HG03439 (cell line): ENCODE data around the gene DDX6.
A peak's percentile ranks its signal among the peaks of the same experiment; 100 is the strongest.
"Not testable (repeated sequence)": the region's sequence is repeated elsewhere in the genome, so short reads cannot be mapped to it uniquely, and the experiment has no call there.

Experiments
- ATAC-seq: cut with Tn5 transposase; IDR thresholded peaks from one replicate; pipeline ENCODE4 v1.9.1; 2021; ENCODE audit warnings: mild to moderate bottlenecking, moderate library complexity; ENCODE audit not compliant: unreplicated experiment

DDX6 gene

DNA sequence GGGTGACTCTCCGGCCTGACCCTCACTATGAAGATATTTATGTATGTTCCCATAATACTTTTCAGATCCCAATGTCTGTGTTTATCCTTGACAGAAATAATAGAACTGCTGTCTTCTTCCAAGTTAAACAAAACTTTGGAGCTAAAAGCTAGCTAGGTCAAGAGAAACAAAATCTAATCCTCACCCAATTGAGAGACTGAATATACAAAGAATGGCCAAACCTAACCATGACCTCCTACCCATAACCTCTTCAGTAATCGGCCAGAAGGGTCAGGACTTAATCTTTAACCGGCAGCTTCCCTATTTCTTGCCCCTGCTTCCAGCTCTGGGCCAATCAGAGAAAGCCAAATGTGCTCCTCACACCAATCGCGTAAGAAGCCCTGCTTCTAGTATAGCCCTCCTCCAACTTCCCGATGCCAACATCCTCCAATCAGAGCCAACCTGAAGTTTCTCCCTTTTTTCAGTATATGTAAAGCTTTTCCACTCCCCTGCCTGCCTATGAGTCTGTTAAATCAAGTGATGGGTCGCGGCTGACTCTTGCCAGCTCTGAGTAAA is 1.7 kb upstream of the DDX6 start:
- peak; percentile 49 for ATAC-seq

DNA sequence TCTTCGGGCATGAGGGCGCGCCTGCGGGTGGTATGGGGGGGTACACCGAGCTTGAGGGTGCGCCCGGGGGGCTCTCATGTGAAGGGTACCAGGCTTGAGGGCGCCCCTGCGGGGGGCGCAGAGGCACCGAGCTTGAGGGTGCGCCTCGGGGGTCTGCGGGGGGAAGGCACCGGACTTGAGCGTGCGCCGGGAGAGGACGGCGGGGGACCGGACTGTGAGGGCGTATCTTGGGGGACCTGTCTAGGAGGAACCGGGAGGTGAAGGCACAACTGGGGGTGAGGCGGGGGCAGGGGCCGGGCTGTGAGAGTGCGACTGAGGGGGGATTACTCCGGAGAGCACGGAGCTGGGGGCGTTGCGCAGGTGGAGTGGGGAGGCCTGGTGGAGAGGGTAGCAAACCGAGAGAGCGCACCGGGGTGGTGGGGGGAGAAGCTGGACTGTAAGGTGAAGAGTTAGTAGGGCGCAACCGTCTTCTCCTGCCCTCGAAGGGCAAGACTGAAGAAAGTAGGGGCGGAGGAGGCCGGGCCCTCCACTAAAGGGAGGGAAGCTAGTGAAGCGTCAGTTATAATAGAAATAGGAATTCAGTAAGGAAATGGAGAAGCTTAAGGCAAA is 1.1 kb upstream of the DDX6 start:
- no peak for ATAC-seq

DNA sequence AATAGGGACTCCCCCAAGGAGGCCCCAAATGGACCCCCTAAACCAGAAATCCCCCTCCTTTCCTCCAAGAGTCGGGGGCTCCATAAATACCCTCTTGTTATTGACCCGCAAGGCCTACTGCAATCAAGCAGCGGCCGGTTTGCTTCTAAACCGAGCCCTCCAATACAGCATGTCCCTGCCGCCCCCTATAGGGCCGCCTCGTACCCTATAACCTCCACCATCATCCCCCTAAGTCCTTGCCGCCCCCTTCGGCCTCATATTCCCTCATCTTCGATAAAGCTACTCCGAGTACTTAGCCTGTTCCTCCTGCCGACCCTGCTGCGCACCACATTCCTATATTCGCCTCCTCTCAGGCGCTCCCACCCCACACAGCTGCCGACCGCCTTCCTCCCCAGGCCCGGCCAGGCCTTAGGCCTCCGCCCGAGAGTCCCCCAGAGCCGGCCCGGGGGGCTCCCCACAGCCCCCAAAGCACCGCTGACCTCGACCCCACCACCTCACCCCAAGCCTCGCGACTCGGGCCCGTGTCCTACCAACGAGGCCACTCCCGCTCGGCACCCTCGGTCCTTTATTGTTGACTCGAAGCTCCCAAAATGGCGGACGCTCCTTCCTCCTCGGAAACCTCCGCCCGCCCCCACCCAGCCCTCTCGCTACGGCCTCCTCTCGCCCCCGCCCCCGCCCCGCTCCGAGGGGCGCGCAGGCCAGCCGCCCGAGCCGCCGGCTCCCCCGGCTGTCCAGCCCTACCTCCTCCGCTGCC is 430 bp downstream of the DDX6 start:
- ATAC-seq: peak; percentile 23

DNA sequence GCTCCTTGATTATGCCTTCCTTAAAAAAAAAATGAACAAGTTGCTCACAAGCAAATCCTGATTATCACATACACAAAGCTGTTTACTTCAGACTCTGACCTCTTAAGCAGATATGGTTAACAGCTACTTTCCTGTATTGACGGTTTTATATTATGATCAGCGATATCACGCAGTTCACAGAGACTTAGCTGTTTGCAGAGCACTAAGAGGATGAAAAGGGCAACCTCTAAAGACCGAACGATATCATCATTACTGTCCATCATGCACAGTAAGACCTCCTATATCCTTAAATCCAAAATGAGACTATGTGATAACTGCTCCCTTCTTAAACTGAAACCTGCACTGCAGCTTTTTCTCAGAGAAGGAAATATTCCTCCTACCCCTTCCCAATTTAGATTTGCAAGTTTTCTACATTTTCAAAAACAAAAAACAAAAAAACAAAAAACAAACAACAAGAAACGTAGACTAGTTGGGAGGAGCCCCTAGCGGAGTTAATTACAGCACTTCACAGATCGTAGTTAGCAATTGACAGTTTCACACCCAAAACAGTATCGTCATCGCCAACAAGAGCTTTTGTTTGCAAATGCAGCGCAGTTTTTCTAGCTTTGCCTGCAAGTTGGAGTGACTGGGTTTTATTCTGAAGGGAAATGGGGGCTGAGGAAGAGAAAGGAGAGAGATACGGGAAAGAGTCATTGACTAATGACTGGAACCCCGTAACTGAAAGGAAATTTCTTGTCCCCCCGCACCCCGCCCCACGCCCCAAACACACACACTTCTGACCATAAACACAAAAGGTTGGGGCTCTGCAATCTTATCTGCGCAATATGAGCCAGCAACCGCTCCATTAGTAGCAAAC is 1.2 kb downstream of the DDX6 start:
- no peak for ATAC-seq

DNA sequence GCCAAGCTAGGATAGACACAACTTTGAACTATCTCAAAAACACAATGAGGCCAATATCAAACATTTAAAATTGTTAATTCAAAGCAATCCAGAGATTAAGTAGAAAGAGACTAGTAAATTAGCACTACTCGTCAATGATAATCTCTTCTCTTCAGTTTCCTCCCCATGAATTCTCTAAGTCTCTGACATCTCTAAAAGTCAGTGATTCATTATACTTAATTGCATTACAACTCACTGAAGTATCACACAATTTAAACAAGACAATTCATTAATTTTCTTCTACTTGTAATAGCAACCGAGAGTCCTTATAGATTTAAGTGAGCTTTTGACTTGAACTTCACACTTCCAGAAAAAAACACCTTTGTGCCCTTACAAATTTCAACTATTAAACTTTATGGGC is 4.3 kb downstream of the DDX6 start:
- ATAC-seq: no peak

DNA sequence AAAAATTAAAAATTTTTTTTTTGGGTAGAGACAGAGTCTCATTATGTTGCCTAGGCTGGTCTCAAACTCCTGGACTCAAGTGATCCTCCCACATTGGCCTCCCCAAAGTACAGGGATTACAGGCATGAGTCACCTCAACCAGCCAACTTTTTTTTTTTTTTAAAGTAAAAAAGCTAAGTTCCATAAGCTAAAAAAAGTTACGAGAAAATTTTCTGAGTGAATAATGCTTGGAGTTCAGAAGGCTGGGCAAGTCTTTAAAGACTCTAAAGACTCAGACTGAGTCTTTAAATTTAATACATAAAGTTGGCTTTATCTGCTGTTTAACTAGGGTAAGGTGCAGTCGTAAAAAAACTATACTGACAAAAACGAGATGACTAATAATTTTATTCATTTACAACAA is 5.6 kb downstream of the DDX6 start:
- ATAC-seq: no peak

DNA sequence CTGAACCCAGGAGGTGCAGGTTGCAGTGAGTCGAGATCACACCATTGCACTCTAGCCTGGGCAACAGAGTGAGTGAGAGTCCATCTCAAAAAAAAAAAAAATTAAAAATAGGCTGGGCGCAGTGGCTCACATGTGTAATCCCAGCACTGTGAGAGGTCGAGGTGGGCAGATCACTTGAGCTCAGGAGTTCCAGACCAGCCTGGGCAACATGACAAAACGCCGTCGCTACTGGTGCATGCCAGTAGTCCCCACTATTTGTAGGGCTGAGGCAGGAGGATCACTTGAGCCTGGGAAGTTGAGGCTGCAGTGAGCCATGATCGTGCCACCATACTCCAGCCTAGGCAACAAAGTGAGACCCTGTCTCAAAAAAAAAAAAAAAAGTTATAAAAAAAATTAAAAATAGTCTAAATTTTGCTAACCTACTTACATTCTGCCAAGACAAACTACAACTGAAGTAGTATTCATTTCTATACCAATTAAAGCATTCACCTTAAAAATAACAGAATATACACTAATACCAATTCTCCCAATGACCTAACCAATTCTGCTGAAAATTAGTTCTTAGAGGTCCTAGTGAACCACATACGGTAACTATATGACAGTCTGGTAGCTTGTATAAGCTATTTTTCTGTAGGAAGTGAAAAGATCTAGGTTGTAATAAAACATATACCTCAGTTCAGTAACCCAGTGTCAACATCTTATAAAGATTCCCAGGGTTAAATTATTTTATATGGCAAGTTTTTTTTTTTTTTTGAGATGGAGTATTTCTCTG is 7.1 kb downstream of the DDX6 start:
- no peak for ATAC-seq

DNA sequence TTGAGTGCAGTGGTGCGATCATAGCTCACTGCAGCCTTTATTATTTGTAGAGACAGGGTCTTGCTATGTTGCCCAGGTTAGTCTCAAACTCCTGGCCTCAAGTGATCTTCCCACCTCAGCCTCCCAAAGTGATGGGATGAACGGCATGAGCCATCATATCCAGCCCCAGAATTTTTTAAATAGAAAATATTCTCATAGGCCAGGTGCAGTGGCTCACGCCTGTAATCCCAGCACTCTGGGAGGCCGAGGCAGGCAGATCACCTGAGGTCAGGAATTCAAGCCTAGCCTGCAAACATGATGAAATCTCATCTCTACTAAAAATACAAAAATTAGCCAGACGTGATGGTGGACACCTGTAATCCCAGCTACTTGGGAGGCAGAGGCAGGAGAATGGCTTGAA is 7.6 kb downstream of the DDX6 start:
- ATAC-seq: not testable (repeated sequence)

DNA sequence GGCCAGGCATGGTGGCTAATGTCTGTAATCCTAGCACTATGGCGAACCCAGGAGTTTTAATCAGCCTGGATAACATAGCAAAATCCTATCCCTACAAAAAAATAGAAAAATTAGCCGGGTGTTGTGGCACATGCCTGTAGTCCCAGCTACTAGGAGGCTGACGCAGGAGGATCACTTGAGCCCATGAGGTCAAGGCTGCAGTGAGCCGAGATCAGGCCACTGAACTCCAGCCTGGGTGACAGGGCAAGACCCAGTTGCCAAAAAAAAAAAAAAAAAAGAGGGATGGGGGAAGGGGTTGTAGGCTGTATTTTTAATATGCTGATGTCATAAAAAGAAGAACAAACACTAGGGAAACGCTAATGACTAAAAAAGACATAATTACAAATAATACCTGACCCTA is 12.1 kb downstream of the DDX6 start:
- no peak for ATAC-seq

DNA sequence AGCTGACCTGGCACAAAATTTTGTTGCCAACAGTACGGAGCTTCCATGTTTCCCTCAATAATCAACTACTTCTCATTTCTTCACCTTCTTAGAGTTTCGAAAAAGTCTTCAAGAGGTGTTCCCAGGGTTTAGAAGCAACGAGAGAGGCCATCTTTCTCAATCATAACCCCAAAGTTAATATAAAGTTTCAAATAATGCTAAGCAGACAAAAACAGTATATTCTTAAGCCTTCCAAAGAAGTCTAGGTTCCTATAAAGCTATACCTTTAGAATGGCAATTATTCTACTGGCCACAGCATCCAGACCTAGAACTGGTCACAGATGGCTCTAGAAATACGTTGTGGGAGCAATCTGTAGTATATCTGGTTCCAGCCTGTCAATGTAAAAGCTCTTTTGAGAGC is 16.9 kb downstream of the DDX6 start:
- no peak for ATAC-seq

DNA sequence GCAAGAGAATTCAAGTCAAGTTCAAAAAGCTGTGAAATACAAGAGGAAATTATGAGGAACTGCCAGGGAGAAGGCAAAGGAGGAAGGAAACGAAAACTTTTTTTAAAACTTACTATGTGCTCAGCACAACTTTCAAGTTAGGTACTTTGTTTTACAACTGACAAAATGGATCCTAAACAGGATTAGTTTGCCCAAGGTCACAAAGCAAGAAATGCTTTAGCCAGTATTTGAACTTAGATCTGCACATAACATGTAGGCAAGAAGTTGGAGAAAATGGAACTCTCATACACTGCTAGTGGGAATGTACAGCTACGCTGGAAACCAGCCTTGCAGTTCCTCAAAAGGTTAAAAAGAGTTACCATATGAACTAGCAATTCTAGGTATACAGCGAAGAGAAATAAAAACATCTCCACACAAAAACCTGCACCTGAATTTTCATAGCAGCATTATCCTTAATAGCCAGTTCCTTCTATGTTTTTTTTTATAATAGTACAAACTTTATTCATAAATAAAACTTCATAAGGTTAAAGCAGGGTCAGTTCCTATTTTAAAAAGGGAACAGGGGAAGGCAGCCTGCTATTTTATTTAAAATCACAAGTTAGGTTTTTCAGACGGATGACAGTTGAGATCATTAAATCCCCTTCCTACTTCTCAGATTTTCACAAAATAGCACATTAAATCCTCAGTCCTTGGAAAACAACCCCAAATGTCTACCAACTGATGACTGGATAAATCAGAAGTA is 19.2 kb downstream of the DDX6 start:
- ATAC-seq: no peak

DNA sequence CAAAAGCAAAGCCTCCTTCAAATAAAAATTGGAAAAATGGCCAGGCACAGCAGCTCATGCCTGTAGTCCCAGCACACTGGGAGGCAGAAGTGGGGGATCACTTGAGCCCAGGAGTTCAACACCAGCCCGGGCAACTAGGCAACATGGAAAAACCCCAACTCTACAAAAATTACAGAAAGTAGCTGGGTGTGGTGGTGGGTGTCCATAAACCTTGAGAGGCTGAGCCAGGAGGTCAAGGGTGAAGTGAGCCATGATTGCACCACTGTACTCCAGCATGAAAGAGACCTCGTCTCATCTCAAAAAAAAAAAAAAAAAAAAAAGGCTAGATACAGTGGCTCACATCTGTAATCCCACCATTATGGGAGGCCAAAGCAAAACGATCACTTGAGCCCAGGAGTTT is 22.3 kb downstream of the DDX6 start:
- ATAC-seq: no peak

DNA sequence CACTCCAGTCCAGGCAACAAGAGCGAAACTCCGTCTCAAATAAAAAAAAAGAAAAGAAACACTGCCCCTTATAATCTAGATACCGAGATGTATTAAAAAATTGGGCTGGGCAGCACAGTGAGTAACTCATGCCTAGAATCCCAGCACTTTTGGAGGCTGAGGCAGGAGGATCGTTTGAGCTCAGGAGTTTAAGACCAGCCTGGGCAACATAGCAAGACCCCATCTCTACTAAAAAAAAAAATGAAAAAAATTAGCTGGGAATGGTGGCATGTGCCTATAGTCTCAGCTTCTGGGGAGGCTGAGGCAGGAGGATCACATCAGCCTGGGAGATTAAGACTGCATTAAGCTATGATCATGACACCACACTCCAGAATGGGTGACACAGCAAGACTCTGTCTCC is 24.9 kb downstream of the DDX6 start:
- no peak for ATAC-seq

DNA sequence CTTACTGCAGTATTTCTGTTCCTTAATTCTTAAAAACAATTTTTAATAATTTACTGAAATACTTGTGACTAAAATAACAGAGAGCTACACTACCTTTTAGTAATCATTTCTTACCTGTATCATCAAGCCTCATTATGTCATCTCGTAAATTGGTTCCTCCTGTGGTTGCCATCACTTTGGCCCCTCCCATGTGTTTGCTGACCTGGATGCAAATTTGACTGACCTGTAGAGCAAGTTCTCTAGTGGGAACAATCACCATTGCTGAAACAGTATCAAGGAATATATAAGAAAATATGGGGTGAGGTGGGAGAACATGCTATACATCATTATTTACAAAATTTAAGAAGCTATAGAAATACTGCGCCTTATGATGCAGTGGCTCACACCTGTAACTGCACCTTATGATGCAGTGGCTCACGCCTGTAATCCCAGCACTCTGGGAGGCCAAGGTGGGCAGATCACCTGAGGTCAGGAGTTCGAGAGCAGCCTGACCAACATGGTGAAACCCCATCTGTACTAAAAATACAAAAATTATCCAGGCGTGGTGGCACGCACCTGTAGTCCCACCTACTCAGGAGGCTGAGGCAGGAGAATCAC is 25.8 kb downstream of the DDX6 start:
- not testable (repeated sequence) for ATAC-seq

DNA sequence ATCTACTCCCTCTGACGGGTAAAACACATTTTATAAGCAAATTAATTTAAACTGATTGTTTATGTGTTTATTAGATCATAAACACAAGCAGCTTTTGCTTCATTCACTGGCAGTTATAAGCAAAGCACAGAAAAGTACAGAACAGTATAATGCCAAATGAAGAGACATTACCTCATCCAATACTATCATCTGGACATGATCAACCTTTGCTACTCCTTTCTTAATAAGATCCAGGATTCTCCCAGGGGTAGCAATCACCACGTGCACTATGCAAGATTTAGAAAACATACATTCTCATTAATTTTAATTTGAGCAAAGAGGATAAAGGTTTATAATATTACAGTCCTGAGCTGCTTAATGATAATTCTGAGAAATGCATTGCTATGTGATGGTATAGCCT is 27.9 kb downstream of the DDX6 start:
- no peak for ATAC-seq

DNA sequence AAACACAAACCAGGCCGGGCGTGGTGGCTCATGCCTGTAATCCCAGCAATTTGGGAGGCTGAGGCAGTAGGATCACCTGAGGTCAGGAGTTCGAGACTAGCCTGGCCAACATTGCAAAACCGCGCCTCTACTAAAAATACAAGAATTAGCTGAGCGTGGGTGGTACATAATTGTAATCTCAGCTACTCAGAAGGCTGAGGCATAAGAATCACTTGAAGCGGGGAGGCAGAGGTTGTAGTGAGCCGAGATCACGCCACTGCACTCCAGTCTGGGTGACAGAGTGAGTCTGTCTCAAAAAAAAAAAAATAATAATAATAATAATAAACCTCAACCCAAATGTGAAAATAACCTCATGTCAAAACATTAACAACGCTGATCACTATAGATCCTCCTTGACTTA is 29.0 kb downstream of the DDX6 start:
- ATAC-seq: not testable (repeated sequence)

DNA sequence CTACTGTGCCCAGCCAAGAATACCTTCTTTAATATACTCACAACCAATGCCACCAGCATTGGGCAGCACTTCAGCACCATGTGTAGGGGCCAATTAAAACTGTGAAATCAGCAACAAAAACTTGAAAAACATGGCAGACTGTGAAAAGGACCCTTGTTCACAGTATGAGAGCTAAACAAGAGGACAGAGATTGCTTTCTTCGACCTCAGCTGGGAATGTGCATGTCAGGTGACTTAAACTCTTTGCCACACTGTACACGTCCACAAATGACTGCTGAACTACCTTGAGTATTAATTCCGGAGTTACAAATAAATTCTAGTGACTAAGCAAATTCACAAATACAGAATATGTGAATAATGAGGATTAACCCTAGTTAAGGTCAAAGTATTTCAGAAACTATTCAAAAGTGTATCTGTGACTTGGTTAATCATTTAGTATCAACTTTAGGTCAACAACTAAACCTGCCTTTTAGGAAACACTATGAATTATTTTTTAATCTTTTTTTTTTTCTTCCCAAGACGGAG is 33.0 kb downstream of the DDX6 start:
- ATAC-seq: no peak

DNA sequence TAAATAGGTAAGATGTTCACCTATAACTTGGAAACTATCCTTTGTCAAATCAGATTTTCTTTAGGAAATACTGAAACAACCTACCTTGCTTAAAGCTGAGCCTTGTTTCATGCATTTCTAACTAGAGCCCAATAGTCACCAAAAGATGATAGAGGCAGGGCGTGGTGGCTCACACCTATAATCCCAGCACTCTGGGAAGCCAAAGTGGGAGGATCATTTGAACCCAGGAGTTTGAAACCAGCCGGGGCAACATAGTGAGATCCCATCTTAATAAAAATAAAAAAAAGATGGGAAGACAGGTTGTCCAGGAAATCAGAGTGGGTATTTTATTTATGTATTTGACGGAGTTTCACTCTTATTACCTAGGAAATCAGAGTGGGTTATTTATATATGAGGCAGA is 38.3 kb downstream of the DDX6 start:
- no peak for ATAC-seq

DNA sequence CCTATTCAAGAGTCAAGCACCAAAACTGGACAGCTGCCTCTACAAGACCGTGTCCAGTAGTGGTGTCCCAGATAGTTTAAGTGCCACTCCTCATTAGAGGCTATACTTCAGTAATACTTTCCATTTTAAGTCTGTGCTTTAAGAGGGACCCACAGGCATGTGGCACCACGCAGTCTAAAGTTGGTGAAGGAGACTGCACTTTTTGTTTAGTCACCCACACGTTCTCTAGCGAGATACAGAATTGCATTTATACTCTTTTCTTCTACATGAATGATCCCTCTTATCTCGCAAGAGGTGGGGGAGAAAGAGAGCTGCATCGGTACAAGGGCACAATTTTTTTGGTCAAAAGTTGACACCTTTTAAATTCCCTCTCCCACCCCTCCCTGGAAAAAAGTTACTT is 41.5 kb downstream of the DDX6 start:
- ATAC-seq: no peak

DNA sequence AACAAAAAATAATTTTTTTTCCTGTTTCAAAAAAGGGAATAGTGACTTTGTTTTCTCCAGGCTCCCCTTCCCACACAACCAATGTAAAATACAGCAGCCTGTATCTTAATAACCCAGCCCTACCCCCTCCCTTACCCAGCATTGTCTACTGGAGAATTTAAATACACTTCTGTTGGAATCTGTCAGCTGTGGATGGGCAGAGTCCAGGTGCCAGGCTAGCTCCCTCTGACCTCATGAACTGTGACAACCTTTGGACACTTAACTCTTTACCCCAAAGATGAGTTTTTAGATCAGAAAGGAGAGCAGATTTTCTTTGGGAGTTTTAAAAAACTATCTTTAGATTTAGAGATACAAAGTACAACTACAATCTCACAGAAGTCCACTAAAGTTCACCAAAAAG is 42.9 kb downstream of the DDX6 start:
- ATAC-seq: no peak
